ENCODE measurements around the gene PDE4D. TPM values are rescaled to one million over a fixed set of nuclear protein-coding genes. Genes with fewer than 3 reads are reported as not detected.
A peak's percentile ranks its signal among the peaks of the same experiment; 100 is the strongest.
"Not testable (repeated sequence)": the region's sequence is repeated elsewhere in the genome, so short reads cannot be mapped to it uniquely, and the experiment has no call there.

Gene PDE4D
- total RNA-seq, 1 donor from 2014 or later, result 14.2 TPM

DNA sequence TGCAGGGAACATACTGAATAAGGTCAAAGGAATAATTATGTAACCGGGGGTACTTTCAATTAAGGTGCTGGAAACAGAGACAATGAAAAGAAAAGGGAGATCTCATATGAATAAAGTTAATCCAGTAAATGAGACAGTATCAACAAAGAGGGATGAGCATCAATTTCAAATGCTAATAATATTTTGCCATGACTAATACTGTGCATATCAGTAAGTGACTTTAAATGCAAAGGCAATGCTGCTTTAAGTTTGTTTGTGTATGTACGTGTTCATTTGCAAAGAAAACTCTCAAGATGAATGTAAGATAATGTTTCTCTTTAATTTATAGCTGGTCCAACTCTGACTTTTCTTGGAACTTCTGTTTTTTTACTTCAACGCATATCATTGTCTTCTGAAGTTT is 139.9 kb downstream of the PDE4D start:
- Histone ChIP-seq H3K9me3 (ENCODE audit: insufficient read depth, low read depth, low read length) (no peaks in the 10 kb centered on the region), H3K4me2 (ENCODE audit: low read length) (no peak overlapping the region), H2AFZ (ENCODE audit: low read depth, low read length) (no peak overlapping the region), H3K4me3 (ENCODE audit: insufficient read depth, low read depth, low read length) (no peak overlapping the region), H3K9ac (ENCODE audit: low read length) (no peak overlapping the region), H3K36me3 (ENCODE audit: insufficient read depth, low read length) (no peaks in the 10 kb centered on the region), H3K27ac (ENCODE audit: low read depth, low read length) (no peak overlapping the region), H3K27me3 (ENCODE audit: insufficient read depth, low read length) (no peaks in the 10 kb centered on the region), H3K79me2 (ENCODE audit: insufficient read depth, low read length) (no peaks in the 10 kb centered on the region), H4K20me1 (ENCODE audit: insufficient read depth, low read length) (no peaks in the 10 kb centered on the region), H3K4me1 (ENCODE audit: insufficient read depth, low read length) (peaks cover 9% of the 10 kb centered on the region)
- TF ChIP-seq, protein P1, sequence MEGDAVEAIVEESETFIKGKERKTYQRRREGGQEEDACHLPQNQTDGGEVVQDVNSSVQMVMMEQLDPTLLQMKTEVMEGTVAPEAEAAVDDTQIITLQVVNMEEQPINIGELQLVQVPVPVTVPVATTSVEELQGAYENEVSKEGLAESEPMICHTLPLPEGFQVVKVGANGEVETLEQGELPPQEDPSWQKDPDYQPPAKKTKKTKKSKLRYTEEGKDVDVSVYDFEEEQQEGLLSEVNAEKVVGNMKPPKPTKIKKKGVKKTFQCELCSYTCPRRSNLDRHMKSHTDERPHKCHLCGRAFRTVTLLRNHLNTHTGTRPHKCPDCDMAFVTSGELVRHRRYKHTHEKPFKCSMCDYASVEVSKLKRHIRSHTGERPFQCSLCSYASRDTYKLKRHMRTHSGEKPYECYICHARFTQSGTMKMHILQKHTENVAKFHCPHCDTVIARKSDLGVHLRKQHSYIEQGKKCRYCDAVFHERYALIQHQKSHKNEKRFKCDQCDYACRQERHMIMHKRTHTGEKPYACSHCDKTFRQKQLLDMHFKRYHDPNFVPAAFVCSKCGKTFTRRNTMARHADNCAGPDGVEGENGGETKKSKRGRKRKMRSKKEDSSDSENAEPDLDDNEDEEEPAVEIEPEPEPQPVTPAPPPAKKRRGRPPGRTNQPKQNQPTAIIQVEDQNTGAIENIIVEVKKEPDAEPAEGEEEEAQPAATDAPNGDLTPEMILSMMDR (IDR thresholded peaks at IDR 0.05; ENCODE audit: insufficient read depth, low read depth, low read length), result no peak
- TF ChIP-seq EZH2 (IDR thresholded peaks at IDR 0.05; ENCODE audit: insufficient read depth, low read length), result no peak
- FAIRE-seq, result no peak
- no peaks in the 10 kb centered on the region for H3K36me3 Mint-ChIP-seq (ENCODE audit: low read depth, unreplicated experiment)
- no peak for DNase-seq (ENCODE audit: low read depth)
- peak overlapping the region; percentile 64 for H3K27ac Mint-ChIP-seq (ENCODE audit: unreplicated experiment)
- peaks cover 3% of the 10 kb centered on the region for H3K9me3 Mint-ChIP-seq (ENCODE audit: unreplicated experiment)
- H3K27me3 Mint-ChIP-seq (ENCODE audit: low read depth, unreplicated experiment), result no peaks in the 10 kb centered on the region
- H3K4me1 Mint-ChIP-seq (ENCODE audit: low read depth, unreplicated experiment), result peaks cover 4% of the 10 kb centered on the region
- no peak overlapping the region for H3K4me3 Mint-ChIP-seq (ENCODE audit: unreplicated experiment)

DNA sequence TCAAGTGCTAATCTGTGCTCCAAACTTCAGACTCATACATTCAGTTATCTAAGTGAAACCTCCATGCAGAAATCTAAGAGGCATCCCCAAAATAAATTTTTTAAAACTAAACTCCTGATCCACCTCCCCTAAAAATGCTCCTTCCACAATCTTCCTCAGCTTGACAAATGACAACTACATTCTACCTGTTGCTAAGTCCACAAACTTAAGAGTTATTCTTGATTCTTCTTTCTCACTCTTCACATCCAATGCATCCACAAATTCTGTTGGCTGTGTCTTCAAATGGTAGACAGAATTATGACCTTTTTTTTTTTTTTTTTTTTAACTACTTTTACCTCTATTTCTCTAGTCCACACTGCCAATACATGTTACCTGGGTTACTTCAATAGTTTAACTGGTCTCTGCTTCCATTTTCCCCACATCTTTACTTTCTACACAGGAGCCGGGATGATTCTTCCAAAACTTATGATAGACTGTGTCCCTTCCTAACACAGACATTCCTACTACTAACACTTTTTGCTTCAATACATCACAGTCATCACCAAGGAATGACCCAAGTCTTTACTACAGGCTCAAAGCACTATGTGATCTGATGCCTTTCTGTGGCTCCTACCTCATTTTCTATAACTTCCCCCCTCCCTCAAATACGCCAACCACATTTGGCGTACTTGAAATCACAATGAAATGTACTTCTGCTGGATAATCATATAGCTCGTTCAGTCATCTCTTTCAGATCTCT is 143.6 kb downstream of the PDE4D start:
- FAIRE-seq (no peak), DNase-seq (ENCODE audit: low read depth) (peak; percentile 26)
- H3K79me2 ChIP-seq (ENCODE audit: insufficient read depth, low read length), result no peaks in the 10 kb centered on the region
- no peak overlapping the region for H3K4me2 ChIP-seq (ENCODE audit: low read length)
- no peak overlapping the region for H3K4me3 ChIP-seq (ENCODE audit: insufficient read depth, low read depth, low read length)
- peaks cover 21% of the 10 kb centered on the region for H3K4me1 Mint-ChIP-seq (ENCODE audit: low read depth, unreplicated experiment)
- no peak overlapping the region for H2AFZ ChIP-seq (ENCODE audit: low read depth, low read length)
- H3K9me3 Mint-ChIP-seq (ENCODE audit: unreplicated experiment), result peaks cover 3% of the 10 kb centered on the region
- H3K9me3 ChIP-seq (ENCODE audit: insufficient read depth, low read depth, low read length), result no peaks in the 10 kb centered on the region
- no peaks in the 10 kb centered on the region for H3K36me3 Mint-ChIP-seq (ENCODE audit: low read depth, unreplicated experiment)
- no peaks in the 10 kb centered on the region for H3K36me3 ChIP-seq (ENCODE audit: insufficient read depth, low read length)
- TF ChIP-seq, protein P1 (IDR thresholded peaks at IDR 0.05; ENCODE audit: insufficient read depth, low read depth, low read length), result no peak
- no peak for TF ChIP-seq EZH2 (IDR thresholded peaks at IDR 0.05; ENCODE audit: insufficient read depth, low read length)
- H3K9ac ChIP-seq (ENCODE audit: low read length), result no peak overlapping the region
- no peaks in the 10 kb centered on the region for H4K20me1 ChIP-seq (ENCODE audit: insufficient read depth, low read length)
- H3K27ac ChIP-seq (ENCODE audit: low read depth, low read length), result no peak overlapping the region
- peaks cover 28% of the 10 kb centered on the region for H3K4me1 ChIP-seq (ENCODE audit: insufficient read depth, low read length)
- H3K27ac Mint-ChIP-seq (ENCODE audit: unreplicated experiment), result no peak overlapping the region
- no peaks in the 10 kb centered on the region for H3K27me3 Mint-ChIP-seq (ENCODE audit: low read depth, unreplicated experiment)
- no peak overlapping the region for H3K4me3 Mint-ChIP-seq (ENCODE audit: unreplicated experiment)
- no peaks in the 10 kb centered on the region for H3K27me3 ChIP-seq (ENCODE audit: insufficient read depth, low read length)

DNA sequence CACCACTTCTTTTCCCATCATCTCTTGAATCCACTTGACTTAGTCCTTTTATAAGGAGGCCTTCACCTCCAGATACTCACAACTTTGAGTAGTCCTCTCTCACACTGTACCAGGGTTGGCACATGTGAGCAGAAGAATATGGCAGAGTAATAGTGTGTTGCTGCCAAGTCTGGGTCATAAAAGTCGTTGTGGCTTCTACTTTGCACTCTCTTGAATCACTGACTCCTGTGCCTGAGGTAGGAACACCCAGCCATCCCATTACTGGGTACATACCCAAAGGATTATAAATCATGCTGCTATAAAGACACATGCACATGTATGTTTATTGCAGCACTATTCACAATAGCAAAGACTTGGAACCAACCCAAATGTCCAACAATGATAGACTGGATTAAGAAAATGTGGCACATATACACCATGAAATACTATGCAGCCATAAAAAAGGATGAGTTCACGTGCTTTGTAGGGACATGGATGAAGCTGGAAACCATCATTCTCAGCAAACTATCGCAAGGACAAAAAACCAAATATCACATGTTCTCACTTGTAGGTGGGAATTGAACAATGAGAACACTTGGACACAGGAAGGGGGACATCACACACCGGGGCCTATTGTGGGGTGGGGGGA is 145.4 kb downstream of the PDE4D start:
- H3K27me3 ChIP-seq (ENCODE audit: insufficient read depth, low read length); H3K4me2 ChIP-seq (ENCODE audit: low read length); H3K27me3 Mint-ChIP-seq (ENCODE audit: low read depth, unreplicated experiment); H3K36me3 Mint-ChIP-seq (ENCODE audit: low read depth, unreplicated experiment); DNase-seq (ENCODE audit: low read depth); H3K27ac ChIP-seq (ENCODE audit: low read depth, low read length); H4K20me1 ChIP-seq (ENCODE audit: insufficient read depth, low read length); H3K4me3 Mint-ChIP-seq (ENCODE audit: unreplicated experiment); H2AFZ ChIP-seq (ENCODE audit: low read depth, low read length); H3K36me3 ChIP-seq (ENCODE audit: insufficient read depth, low read length); H3K79me2 ChIP-seq (ENCODE audit: insufficient read depth, low read length); H3K9me3 ChIP-seq (ENCODE audit: insufficient read depth, low read depth, low read length); H3K4me3 ChIP-seq (ENCODE audit: insufficient read depth, low read depth, low read length); H3K9ac ChIP-seq (ENCODE audit: low read length); H3K9me3 Mint-ChIP-seq (ENCODE audit: unreplicated experiment); FAIRE-seq; H3K27ac Mint-ChIP-seq (ENCODE audit: unreplicated experiment): not testable (repeated sequence)
- H3K4me1 Mint-ChIP-seq (ENCODE audit: low read depth, unreplicated experiment), result peaks cover 27% of the 10 kb centered on the region
- peaks cover 39% of the 10 kb centered on the region for H3K4me1 ChIP-seq (ENCODE audit: insufficient read depth, low read length)

Measured in astrocyte (in vitro differentiated cells and primary cell).